Parathyroid adenoma (tissue), 2 donors: Measurements from ENCODE around the gene MICALL2.

Experiments
- H2AFZ ChIP-seq: fragments of 300-600 bp; sonication (generic); one replicate; pipeline ENCODE4 v1.7.0; 2017; ENCODE audit warnings: antibody characterized with exemption, mild to moderate bottlenecking
- H3K27ac ChIP-seq: fragments of 300-600 bp; sonication (generic); one replicate; pipeline ENCODE4 v1.7.0; 2017
- H3K27me3 ChIP-seq: fragments of 300-600 bp; sonication (generic); one replicate; pipeline ENCODE4 v1.7.0; 2017; ENCODE audit warnings: low read length; ENCODE audit not compliant: control insufficient read depth, insufficient read depth
- H3K36me3 ChIP-seq: fragments of 300-600 bp; sonication (generic); one replicate; pipeline ENCODE4 v1.7.0; 2017; ENCODE audit warnings: low read length; ENCODE audit not compliant: control insufficient read depth, insufficient read depth
- H3K4me1 ChIP-seq: fragments of 300-600 bp; sonication (generic); one replicate; pipeline ENCODE4 v1.7.0; 2017; ENCODE audit warnings: control low read depth
- H3K4me2 ChIP-seq: fragments of 300-600 bp; sonication (generic); one replicate; pipeline ENCODE4 v1.7.0; 2017; ENCODE audit warnings: low read length
- H3K4me3 ChIP-seq: fragments of 300-600 bp; sonication (generic); one replicate; pipeline ENCODE4 v1.7.0; 2017; ENCODE audit warnings: low read depth, low read length
- H3K79me2 ChIP-seq: fragments of 300-600 bp; sonication (generic); one replicate; pipeline ENCODE4 v1.7.0; 2017; ENCODE audit warnings: control low read depth
- H3K9ac ChIP-seq: fragments of 300-600 bp; sonication (generic); one replicate; pipeline ENCODE4 v1.7.0; 2017; ENCODE audit warnings: mild to moderate bottlenecking
- H3K9me3 ChIP-seq: fragments of 300-600 bp; sonication (generic); one replicate; pipeline ENCODE4 v1.7.0; 2017; ENCODE audit warnings: low read length; ENCODE audit not compliant: control insufficient read depth
- TF ChIP-seq, protein P1 (sequence below): fragments of 300-600 bp; sonication (generic); IDR thresholded peaks from one replicate; pipeline ENCODE4 v1.7.0; 2017; ENCODE audit warnings: antibody characterized with exemption, mild to moderate bottlenecking
- donor health status: primary hyperparathyroidism.

MICALL2 gene

DNA sequence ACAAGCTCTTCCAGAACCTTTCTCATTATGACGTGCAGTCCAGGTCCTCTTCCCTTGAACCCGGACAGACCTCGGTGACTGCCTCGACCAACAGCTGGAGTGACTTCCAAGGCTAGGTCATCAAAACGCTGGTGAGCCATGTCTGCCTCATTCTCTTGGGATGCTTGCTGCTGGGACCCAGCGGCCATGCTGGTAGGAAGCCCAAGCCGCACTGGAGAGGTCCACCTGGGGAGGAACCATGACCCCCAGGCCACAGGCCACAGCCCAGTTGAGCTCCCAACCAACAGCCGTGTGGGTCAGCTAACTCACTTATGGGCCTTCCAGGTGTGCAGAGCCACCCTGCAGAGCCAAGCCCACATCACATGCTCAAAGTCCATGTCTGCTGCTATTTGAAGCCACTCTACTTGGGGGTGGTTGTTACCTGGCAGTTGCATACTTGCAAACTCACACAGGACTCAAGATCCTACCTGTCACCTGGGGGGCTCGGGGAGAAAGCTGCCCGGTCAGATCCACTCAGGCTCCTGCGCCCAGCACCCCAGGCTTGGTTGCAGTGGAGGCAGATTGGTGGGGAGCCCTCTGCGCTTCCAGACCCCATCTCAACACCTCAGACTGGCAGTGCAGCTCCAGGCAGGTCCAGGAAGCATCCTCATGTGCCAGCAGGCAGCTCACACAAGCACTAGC, 57.0 kb downstream of the MICALL2 start:
- H3K27me3 ChIP-seq: no peaks in the 10 kb centered on the region
- no peak overlapping the region for H3K4me3 ChIP-seq
- no peaks in the 10 kb centered on the region for H3K4me1 ChIP-seq
- H3K4me2 ChIP-seq: no peak overlapping the region
- H2AFZ ChIP-seq: no peak overlapping the region
- no peak overlapping the region for H3K27ac ChIP-seq
- H3K9me3 ChIP-seq: no peaks in the 10 kb centered on the region
- TF ChIP-seq, protein P1, sequence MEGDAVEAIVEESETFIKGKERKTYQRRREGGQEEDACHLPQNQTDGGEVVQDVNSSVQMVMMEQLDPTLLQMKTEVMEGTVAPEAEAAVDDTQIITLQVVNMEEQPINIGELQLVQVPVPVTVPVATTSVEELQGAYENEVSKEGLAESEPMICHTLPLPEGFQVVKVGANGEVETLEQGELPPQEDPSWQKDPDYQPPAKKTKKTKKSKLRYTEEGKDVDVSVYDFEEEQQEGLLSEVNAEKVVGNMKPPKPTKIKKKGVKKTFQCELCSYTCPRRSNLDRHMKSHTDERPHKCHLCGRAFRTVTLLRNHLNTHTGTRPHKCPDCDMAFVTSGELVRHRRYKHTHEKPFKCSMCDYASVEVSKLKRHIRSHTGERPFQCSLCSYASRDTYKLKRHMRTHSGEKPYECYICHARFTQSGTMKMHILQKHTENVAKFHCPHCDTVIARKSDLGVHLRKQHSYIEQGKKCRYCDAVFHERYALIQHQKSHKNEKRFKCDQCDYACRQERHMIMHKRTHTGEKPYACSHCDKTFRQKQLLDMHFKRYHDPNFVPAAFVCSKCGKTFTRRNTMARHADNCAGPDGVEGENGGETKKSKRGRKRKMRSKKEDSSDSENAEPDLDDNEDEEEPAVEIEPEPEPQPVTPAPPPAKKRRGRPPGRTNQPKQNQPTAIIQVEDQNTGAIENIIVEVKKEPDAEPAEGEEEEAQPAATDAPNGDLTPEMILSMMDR: no peak
- H3K9ac ChIP-seq: no peak overlapping the region
- no peaks in the 10 kb centered on the region for H3K36me3 ChIP-seq
- no peaks in the 10 kb centered on the region for H3K79me2 ChIP-seq

DNA sequence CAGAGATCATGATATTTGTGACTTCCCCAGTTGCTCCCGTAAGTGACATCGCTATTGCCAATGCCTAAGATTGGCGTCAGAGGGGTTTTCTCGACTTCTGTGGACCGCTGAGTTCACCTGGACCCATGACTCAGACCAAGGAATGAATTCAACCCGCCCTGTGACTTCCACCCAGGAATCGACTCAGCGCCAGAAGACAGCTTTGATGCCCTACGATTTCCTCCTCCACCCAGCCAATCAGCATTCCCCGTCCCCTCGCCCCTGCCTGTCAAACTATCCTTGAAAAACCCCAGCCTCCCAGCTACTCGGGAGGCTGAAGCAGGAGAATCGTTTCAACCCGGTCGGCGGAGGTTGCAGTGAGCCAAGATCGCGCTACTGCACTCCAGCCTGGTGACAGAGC, 58.3 kb downstream of the MICALL2 start:
- Histone ChIP-seq H3K4me2 (no peak overlapping the region), H3K27me3 (no peaks in the 10 kb centered on the region), H3K27ac (no peak overlapping the region), H3K79me2 (no peaks in the 10 kb centered on the region), H3K9me3 (no peaks in the 10 kb centered on the region), H3K4me3 (no peak overlapping the region), H3K4me1 (no peaks in the 10 kb centered on the region), H3K9ac (no peak overlapping the region), H2AFZ (no peak overlapping the region), H3K36me3 (no peaks in the 10 kb centered on the region)
- TF ChIP-seq, protein P1: no peak

DNA sequence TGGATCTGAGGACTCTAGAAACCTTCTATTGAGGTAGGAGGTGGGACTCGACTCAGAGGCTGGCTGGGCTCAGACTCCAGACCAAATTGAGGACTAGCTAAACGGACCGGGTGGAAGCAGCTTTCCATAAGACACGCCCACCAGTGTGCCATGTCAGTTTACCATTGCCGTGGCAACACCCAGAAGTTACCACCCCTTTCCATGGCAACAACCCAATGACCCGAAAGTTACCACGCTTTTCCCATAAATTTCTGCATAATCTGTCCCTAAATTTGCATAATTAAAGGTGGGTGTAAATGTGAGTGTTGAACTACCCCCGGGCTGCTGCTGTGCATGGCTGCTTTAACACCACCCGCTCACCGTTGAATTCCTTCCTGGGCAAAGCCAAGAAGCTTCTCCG, 58.9 kb downstream of the MICALL2 start:
- H3K27ac ChIP-seq: no peak overlapping the region

DNA sequence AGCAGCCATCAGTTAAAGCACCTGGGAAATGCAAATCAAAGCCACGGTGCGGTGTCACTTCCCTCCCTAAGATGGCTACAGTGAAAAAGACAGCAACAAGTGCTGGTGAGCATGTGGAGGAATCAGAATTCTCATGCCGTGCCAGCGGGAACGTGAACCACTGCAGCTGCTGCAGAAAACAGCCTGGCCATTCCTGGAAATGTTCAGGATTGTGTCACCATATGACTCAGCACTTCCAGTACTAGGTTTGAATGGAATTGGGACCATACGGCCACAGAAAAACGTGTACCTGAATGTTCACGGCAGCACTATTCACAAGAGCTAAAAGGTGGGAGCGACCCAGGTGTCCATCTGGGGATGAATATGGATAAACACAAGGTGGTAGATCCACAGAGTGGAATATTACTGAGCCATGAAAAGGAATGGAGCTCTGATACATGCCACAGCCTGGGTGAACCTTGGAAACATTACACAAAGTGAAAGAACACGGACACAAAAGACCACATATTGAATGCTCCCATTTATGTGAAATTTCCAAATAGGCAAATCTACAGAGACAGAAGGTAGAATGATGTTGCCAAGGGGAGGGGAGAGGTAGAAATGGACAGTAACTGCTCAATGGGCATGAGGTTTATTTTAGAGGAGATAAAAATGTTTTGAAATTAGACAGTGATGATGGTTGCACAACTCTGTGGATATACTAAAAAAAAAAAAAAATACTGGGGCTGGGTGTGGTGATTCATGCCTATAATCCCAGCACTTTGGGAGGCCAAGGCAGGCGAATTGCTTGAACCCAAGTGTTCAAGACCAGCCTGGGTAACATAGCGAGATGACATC, 61.6 kb downstream of the MICALL2 start:
- Histone ChIP-seq H3K9me3 (no peaks in the 10 kb centered on the region), H3K27ac (no peak overlapping the region), H3K36me3 (no peaks in the 10 kb centered on the region)

More for the DNA sequence above, 58.9 kb downstream of the MICALL2 start:
- Histone ChIP-seq H3K4me3 (no peak overlapping the region), H3K4me2 (no peak overlapping the region), H3K36me3 (no peaks in the 10 kb centered on the region), H3K9me3 (no peaks in the 10 kb centered on the region), H3K79me2 (no peaks in the 10 kb centered on the region), H2AFZ (no peak overlapping the region), H3K27me3 (no peaks in the 10 kb centered on the region), H3K4me1 (no peaks in the 10 kb centered on the region), H3K9ac (no peak overlapping the region)
- TF ChIP-seq, protein P1: no peak

More for the DNA sequence above, 61.6 kb downstream of the MICALL2 start:
- H3K9ac ChIP-seq: no peak overlapping the region
- no peak overlapping the region for H2AFZ ChIP-seq
- no peaks in the 10 kb centered on the region for H3K79me2 ChIP-seq
- no peak overlapping the region for H3K4me2 ChIP-seq
- TF ChIP-seq, protein P1: no peak
- no peaks in the 10 kb centered on the region for H3K4me1 ChIP-seq
- H3K4me3 ChIP-seq: no peak overlapping the region
- no peaks in the 10 kb centered on the region for H3K27me3 ChIP-seq
